Stimulated activated CD8-positive, alpha-beta memory T cell treated with anti-CD3 and anti-CD28 coated beads, Interleukin-7, amount 100 ng/mL, for 1 hour (primary cell): Measurements from ENCODE around the gene CPM.
"Not testable (repeated sequence)": the region's sequence is repeated elsewhere in the genome, so short reads cannot be mapped to it uniquely, and the experiment has no call there.

Experiments
- DNase-seq, 2 donors: peaks; one replicate each; pipeline ENCODE4 v3.0.0-alpha.2; 2020; ENCODE audit warnings: low read depth in 2 of 2

The CPM gene

DNA sequence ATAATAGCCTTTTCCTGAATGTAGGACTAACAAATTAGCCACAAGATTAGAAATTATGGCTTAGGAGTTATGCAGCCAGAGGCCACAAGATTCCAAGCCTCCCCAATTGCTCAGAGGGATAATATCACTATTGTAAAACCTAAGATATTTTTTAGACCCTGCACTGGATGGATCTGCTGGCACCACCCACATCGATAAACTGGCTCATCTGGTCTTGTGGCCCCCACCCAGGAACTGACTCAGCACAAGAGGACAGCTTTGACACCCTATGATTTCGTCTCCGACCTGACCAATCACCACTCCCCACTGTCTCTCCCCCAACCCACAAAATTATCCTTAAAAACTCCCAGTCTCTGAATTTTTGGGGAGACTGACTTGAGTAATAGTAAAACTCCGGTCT, 54.7 kb downstream of the CPM start:
- DNase-seq, result no peak

- DNase-seq, result no peak
Observed at GRCh38 chr12:68877583-68877982, 55.4 kb downstream of the CPM start.

- no peak for DNase-seq
Observed at GRCh38 chr12:68876461-68876860, 56.5 kb downstream of the CPM start.

GRCh38 chr12:68873316-68873715, 59.7 kb downstream of the CPM start:
- DNase-seq, result no peak

- DNase-seq, result no peak
Observed at GRCh38 chr12:68871921-68872320, 61.0 kb downstream of the CPM start.

DNA sequence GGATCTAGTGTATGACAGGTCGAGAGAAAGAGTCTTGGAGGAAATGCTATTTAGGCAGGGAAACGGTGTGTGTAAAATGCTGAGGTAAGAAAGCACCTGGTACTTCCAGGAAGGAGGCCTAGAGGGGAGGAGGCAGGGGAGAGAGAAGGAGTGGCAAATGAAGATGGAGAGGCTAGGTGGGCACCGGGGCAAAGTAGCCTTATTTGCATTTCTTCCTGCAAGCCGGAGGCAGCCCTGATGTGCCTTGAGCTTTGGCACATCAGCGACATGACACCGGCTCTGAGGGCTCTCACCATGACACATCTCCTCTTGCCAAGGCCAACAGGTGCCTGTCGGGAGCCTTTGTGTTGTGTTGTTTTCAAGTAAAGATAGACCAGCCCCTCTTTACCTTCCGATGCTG, 61.6 kb downstream of the CPM start:
- DNase-seq, result no peak

GRCh38 chr12:68870443-68870842, 62.5 kb downstream of the CPM start:
- no peak for DNase-seq

- no peak for DNase-seq
Observed at GRCh38 chr12:68870011-68870410, 63.0 kb downstream of the CPM start.

DNA sequence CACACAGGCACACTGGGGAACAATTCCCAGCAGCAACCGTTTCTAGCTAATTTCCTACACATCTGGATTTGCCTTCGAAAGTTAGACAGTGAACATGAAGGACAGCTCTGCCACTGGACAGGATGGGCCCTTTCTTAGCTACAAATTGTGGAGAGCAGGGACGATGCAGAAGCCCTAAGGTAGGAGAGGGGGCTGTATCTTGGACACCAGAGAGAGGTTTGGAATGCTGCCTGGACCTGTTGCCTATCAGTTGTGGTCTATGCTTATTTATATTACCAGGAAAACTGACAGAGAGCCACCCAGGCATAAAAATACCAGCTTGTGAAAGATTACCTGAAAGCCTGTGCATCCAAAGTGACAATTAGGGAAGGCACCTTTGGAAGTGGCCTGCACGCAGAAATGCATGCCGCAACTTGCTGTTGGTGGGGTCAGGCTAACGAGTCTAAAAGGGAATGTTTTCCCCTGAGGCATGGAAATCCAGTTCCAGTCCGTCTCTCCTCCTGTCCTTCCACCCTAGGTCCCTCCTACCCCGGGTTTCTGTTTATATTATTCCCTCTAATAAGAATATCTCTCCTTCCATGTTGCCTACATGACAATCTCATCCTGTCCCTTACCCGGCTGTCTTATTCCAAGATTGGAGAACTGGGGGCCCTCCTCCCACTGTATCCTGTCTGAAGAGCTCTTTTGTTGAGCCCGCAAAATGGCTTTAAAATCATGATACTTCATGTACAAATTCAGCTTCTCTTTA, 64.8 kb downstream of the CPM start:
- no peak for DNase-seq

DNA sequence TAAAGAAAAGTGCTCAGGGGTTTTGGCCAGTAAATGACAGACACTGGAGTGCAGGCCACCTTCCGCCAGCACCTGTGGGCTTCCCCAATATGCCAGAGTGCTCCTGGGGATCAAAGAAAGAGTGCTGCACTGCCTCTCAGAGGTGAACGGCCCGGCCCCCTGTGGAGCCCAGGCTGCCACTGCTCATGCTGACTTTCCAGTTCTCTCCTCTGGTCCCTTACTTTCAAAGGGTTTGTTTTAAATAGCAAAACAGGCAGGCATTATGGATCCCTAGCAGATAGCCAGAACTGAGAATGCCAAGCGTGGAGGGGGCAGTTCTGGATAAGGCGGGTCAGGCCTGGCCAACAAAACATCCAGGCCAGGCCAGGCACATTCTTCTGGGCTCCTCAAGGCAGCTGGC, 65.4 kb downstream of the CPM start:
- DNase-seq, result no peak

DNA sequence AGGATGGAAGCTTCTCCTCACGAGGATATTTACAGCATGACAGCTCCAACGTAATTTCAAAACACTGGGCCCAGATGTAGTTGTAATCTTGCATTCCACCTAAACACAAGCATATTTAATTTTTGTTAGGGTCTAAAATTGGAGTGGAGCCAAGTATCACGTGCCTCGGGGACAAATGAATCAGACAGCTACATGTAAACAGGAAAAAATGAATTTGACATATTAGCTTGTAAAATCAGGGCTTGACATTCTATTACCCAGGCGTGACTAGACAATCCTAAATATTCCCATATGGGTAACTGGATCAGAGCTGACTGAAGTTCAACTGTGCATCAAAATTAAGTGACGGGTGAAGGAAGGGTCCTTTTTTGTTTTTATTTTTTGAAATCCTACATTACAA, 66.0 kb downstream of the CPM start:
- DNase-seq, result no peak

- DNase-seq, result no peak
Observed at GRCh38 chr12:68865399-68866164, 67.4 kb downstream of the CPM start.

DNA sequence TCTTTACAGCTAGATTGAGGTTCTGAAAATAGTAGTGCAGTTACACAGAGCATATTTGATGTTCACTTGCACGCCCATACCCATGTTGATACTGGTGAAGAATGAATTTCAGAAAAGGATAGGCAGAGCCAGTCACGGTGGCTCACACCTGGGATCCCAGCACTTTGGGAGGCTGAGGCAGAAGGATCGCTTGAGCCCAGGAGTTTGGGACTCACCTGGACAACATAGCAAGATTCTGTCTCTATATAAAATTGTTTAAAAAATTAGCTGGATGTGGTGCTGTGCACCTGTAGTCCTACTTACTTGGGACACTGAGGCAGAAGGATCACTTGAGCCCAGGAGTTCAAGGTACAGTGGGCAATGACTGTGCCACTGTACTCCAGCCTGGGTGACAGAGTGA, 68.4 kb downstream of the CPM start:
- DNase-seq, result no peak

DNA sequence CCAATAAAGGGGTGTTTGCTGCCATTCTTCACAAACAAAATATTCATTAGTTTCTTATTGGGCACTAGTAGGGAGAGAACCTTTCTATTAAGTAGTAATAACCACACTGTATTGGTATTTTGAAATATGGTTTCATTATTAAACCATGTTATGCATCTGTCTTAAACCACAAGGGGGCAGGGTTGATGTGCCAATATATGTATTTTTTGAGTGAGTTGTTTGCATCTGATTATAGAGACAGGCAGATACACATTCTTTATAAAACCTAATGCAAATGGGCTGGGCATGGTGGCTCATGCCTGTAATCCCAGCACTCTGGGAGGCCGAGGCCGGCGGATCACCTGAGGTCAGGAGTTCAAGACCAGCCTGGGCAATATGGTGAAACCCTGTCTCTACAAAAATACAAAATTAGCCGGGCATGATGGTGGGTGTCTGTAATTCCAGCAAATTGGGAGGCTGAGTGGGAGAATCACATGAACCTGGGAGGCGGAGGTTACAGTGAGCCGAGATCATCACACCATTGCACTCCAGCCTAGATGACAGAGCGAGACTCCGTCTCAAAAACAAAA, 69.0 kb downstream of the CPM start:
- not testable (repeated sequence) for DNase-seq

GRCh38 chr12:68863109-68863770, 69.7 kb downstream of the CPM start:
- no peak for DNase-seq

GRCh38 chr12:68861890-68862289, 71.1 kb downstream of the CPM start:
- DNase-seq, result no peak

- no peak for DNase-seq
Observed at GRCh38 chr12:68856510-68856909, 76.5 kb downstream of the CPM start.

DNA sequence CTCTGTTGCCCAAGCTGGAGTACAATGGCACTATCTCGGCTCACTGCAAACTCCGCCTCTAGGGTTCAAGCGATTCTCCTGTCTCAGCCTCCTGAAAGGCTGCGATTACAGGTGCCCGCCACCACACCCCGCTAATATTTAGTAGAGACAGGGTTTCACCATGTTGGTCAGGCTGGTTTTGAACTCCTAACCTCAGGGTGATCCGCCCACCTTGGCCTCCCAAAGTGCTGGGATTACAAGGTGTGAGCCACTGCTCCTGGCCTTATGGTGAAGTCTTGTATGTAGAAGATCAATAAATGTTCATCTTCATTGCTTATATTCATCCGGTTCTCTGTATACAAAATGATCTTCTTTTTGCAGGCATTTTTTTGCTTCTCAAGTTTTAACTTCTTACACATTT, 77.2 kb downstream of the CPM start:
- DNase-seq, result no peak

GRCh38 chr12:68855111-68855510, 77.9 kb downstream of the CPM start:
- DNase-seq, result no peak

- no peak for DNase-seq
Observed at GRCh38 chr12:68854554-68854953, 78.4 kb downstream of the CPM start.

GRCh38 chr12:68854078-68854468, 78.9 kb downstream of the CPM start:
- no peak for DNase-seq

DNA sequence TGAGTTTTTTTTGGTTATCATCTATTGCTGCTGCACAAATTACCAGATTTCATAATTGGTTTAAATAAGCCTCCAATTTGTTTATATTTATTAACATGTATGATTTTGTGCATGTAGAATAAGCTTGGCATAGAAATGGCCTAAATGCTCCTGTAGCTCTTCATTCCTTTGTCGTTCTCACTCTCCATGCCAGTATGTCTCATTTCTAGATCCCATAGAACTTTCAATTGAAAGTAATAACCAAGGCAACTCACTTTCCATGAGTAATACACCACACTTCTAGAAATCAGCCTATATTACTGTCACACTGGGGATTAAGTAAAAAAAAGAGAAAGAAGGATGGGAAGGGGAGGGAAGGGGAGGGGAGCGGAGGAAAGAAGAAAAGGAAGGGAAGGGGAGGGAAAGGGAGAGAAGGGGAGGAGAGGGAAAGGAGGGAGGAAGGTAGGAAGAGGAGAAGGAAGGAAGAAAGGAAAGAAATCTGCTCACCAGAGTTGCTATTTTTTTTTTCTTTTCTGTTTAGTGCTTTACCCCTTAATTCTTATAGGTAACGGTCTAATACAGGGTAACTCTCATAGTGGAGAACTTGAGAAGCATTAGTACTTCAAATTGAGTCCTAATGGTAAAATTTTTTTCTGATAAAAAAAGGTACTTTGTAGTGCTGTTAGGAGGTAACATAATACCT, 79.4 kb downstream of the CPM start:
- DNase-seq, result no peak
